ENCODE results near the gene NDUFS3.

Gene NDUFS3

DNA sequence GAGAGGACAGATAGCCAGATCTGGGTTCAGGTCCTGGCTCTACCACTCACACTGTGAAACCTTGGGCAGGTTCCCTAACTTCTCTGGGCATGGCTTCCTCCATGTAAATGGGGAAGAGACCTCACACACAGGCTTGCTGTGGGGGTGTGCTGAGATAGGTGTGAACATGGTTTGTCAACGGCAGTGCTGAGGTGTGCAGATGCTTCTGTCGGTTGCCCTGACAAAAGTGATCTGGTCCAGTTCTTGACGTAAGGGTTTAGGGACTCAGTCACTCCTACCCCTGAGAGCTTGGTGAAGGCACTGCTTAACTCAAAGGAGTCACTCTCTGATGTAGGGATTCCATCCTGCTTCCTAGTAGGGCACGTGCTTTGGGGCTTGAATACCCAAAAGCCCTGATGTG, 13.4 kb downstream of the NDUFS3 start:
- no peak for DNase-seq

DNA sequence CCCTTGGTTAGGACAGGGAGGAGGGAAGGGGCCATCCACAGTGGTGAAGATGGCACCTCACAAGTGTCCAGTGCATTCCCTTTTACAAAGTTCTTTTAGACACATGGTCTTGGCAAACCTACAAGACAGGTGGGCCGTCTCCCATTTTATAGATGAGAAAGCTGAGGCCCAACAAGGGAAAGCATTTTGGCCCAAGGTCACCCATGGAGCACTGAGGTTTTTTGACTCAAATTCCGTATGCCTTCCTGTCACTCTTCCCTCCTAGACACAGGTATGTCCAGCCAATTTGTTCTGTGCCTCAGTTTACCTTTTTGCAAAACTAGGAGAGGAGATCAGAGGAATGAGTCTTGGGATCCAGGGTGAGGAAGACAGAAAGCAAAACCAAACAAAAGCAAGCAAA, 14.1 kb downstream of the NDUFS3 start:
- DNase-seq = no peak

DNA sequence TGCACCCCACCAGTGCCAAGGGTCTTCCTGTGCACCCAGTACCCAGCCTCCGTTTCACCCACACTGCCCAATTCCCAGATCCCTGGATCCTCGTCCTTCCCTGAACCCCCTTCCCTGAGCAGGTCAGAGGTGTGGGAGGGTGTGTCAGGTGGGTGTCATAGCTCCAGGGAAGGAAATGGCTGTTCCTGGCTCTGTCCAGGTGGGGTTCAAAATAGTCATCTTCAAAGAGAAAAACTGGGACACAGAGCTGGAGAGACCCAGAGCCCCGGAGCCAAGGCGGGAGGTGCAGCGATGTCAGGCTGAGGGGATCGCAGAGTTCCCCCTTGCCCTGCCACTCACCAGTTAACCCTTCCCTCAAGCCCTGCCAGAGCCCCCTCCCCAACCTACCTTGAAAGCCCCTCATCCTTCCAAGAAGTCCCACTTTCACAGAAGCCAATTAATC, 14.6 kb downstream of the NDUFS3 start:
- DNase-seq = peak; percentile 12

DNA sequence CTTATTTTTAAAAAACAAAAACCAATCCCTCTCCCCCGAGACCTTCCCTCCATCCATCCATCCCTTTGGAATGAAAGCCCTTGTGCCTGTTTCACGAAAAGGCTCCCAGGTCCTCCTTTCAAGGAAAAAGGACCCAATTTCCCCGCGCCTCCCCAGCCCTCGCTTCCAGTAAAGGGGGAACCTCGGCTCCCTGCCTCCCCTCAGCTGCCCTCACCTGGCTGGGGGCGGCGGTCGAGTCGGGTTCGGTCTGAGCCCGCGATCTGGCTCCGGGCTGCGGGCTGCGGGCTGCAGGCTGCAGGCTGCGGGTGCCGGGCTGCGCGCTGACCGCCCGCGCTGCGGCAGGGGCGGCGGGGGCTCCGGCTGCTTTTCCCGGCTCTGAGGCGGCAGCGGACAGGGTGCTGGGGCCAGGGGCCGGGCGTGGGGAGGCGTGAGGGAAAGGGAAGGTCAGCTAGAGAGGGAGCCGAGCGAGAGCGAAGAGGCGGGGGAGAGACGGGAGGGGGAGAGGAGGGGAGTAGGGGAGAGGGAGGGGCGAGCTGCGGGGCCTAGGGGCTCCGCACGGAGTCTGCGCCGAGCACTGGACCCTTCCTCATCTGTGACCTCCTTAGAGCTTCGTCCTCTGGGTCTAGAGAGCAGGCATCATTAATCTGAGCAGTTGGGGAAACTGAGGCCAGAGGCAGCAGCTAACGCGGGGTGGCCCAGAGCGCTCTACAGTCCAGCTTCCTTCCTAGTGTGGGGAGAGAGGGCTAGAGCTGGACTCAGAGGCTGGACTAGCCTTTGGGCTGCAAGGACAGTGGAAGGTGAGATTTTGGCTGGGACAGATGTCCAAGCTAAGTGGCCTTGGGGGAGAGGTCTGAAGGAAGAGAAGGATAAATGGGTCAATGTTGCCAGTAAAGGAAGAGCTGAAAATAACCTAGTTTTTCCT, 15.3 kb downstream of the NDUFS3 start, which contains the start of gene C1QTNF4:
Gene C1QTNF4, minus strand, starts transcription at position 478 of the 922 bp plus-strand sequence. CDS start 3,601 bp downstream, outside the sequence.
- peak; percentile 12 for DNase-seq

DNA sequence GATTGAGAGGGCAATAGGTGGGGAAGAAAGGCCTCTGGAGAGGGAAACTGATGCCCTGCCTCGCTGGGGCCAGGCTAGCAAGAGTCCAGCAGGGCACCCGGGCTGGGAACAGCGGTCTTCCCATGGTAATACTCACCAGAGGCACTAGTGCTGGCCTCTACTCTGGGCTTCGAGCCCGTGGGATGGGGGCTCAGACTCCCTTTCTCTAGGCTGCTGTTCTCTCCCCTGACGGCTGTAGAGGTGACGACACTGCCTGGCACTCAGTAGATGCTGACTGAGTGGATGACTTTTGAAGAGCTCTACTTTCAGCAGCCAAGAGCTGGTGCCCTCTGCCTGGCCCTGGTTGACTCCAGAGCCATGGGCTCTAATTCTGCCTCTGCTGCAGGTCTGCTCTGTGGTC, 16.2 kb downstream of the NDUFS3 start:
- DNase-seq = peak; percentile 41

DNA sequence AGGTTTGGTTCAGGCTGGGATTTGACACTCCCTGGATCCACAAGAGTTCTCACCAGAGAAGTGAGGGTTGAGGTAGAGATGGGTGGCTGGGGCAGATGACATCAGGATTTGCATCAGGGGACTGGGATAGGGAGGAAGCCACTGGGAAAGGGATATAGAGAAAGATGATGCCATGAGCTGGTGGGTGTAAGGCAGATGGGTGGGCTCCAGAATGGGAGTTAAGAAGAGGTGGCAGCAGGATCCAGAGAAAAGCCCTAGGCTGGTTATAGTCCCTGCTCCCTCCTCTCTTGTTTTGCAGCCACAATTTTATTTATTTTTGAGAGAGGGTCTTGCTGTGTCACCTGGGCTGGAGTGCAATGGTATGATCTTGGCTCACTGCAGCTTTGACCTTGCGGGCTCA, 17.1 kb downstream of the NDUFS3 start:
- no peak for DNase-seq

DNA sequence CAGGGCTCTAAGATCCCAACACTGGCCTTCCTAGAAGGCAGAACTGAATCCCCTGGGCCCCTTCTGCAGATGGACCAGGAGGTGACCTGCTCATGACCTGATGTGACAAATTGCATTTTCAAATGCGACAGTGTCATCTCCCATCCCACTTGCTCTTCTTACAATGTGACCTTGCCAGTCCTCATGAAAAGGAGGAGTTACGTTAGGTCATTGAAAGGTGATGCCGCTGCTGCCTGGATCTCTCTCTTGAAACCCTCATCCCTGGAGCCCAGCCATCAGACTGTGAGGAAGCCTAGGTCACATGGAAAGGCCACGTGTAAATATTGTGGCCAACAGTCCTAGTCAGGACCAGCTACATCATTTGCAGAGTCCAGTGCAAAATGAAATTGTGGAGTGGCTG, 21.0 kb downstream of the NDUFS3 start:
- no peak for DNase-seq

DNA sequence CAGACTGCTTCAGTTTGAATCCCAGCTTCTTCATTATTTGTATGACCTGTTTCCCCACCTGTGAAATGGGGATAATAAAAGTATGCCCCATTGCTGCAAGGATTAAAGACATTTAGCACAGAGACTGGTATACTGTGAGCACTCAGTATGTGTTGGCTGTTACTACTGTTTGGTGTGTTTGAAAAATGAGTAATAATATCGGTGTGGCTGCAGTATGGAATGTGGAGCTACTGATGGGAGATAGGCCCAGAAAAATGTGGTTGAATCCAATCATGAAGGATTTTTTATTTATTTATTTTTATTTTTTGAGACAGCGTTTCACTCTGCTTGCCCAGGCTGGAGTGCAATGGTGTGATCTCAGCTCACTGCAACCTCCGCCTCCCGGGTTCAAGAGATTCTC, 24.4 kb downstream of the NDUFS3 start:
- DNase-seq = no peak

DNA sequence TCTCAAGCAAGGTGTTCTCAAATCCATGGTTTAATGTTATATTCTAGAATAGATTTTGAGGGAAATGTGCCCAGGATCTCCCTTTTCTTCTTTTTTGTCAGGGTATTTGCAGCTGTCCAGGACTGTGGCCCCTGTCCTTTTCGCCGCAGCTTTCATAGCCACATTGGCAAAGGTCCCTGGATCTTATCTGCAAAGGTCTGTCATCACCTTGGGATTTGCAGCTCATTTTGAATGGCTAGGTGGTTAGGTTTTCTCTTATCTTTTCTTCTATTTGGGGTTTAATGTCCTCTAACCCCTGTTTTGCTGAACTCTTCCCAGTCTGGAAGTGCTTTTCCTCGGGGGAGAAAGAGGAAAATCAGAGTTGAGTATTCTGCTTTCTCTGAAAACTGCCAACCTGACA, 27.0 kb downstream of the NDUFS3 start:
- DNase-seq = no peak

DNA sequence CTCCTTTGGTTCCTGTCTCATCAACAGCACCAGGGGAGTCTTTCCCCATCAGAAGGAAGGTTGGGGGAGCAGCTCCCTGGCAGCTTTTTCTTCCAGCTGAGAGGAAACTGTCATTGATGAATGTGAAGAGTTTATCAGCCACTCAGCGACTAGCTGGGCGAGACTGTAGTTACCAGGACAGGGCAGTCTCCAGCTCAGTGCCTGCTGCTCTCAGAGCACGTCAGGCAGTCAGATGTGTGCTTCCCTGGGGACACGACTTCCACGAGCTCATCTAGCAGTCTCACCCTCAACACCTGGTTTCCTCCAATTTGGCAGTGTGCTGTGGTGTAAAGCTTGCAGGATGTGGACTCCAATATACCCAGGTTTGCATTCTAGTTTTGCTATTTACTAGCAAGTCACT, 27.9 kb downstream of the NDUFS3 start:
- DNase-seq = no peak

DNA sequence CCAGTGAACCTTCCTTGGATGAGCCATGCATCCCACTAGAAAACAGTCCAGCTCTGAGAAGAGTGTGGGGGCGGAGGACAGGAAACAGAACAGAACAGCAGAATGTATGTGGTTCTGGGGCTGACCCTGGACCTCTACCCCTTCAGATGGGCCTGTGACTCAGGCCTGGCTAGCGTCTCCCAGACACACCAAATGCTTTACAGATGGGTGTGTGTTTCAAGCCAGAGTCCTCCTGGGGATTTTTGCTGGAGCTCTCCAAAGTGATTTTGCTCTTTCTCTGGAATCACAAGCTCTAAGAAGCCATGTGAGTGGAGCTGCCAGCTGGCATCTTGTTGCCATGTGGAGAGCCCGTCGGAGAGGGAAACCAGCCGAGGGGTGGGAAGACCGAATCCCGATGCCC, 28.5 kb downstream of the NDUFS3 start:
- no peak for DNase-seq

DNA sequence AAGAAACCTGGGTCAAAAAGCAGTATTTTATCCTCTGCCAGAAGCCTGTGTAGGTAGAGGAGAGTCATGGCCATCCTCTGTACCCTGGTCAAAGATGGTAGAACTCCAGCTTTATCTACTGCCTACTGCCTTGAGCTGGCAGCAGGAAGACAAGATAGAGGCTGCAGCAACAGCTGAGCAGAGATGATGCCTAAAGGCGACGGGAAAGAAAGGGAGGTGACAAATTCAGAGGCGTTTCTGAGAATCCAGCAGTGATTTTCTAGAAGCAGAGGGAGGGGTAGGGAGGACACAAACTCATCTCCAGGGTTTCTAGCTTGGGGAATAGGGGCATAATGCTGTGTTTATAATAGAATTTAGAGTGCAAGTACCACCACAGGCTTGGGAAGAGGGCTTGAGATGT, 30.8 kb downstream of the NDUFS3 start:
- no peak for DNase-seq

DNA sequence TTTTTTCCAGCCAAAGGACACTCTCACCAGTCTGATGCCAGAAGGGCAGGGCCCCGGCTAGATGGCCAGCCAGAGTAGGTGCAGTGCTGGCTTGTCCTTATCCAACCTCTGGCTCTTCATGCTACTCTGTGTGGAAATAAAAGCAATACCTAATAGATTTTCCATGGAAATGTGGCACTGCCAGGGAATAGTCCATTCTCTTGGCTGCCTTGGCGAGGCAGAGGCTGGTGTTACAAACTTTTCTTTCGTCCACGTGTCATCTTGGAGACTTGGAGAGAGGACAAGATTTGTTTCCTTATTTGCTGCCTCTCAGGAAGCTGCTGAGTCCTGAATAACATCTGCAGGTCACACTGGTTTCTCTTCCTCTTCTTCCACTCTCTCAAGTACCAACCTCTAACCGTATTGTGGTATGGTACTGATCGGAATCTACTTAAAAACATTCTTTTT, 32.5 kb downstream of the NDUFS3 start:
- no peak for DNase-seq

DNA sequence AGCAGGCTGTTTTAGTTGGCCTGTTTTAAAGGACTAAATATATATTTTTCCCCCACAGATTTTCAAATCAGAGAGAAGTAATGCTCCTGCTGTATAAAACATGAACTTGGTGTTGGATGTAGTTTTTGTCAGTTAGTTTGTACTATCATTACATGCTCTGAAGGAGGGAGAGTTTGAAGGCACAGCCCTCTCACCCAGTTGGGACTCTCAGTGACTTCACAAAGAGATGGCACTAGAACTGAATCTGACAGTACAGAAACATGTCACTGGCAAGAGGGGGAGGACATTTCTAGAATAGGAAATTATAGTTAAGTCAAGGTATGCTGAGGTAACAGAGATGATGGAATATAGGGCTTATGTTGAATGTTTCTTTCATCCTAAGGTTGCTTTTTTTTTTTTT, 36.4 kb downstream of the NDUFS3 start:
- no peak for DNase-seq

DNA sequence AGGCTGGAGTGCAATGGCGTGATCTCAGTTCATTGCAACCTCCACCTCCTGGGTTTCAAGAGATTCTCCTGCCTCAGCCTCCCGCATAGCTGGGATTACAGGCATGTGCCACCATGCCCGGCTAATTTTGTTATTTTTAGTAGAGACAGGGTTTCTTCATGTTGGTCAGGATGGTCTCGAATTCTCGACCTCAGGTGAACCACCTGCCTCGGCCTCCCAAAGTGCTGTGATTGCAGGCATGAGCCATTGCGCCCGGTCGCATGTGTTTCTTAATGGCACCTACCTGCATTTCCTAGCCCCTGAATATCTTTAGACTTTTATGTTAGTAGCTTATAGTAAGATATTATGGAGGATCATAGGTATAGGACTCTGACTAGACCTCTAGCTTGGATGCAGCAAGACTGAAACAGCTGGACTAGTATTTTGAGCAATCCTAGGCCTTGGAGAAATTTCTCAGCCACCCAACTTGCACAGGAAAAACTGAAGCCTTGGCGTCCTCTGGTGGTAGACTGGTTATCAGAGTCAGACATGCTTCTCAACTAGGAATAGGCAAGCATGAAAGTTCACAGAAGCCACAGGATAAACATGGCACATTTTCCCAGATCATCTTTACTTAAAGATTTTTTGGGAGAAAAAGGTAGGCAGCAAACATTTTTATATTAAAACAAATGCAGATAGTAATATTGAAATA, 38.0 kb downstream of the NDUFS3 start:
- peak; percentile 68 for DNase-seq

DNA sequence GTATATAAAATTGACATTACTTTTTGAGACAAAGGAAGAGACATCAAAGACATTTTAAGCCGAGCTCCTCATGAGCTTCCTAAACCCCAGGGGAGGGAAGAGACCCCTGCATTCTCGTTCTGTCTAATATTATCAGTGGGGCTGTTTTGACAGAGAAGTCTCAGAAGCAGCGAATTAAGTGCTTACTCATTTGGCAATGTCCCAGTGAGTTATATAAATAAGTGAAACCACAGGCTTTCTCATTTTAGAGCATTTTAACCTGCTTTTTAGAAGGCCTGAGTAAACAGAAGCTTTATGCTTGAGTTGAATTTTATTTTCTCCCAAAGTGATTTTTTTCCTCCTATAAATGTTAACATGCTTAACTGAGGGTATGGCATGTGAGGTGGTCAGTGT, 38.5 kb downstream of the NDUFS3 start:
- peak; percentile 74 for DNase-seq

DNA sequence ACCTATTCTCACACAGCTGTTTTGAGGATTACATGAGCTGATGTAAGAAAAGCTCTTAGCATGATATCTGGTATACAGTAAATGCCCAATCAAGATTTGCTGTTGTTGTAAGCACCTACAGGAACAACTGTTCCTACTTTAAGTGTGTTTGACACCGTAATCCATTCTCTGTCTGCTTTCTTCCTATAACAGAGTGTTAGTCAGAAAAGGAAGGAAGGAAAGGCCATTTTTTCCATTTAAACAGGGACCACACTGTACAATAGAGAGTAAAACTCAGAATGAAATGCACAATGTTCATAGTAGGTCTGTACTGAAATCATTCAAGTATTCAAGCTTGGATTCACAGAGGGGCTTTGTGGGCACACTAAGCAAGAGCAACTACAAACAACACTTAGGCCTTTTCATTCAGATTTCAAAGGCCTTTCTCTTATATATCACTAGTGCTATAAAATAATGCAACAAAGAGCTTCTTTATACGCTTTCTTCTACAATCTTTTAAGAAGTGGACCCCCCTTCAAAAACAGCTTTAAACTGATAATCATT, 42.0 kb downstream of the NDUFS3 start:
- no peak for DNase-seq

DNA sequence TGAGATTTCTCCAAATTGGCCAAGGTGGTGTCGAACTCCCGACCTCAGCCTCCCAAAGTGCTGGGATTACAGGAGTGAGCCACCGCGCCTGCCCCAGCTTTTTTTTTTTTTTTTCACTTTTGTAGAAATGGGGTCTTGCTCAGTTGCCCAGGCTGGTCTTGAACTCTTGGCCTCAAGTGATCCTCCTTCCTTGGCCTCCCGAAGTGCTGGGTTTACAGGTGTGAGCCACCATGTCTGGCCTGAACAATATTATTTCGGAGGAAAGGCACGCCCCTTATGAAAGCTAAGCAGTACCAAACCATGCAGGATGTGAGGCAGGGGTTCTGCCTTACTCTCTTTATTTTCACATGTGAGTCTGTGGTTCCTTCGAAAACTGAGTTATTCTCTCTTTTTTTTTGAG, 47.4 kb downstream of the NDUFS3 start:
- no peak for DNase-seq

DNA sequence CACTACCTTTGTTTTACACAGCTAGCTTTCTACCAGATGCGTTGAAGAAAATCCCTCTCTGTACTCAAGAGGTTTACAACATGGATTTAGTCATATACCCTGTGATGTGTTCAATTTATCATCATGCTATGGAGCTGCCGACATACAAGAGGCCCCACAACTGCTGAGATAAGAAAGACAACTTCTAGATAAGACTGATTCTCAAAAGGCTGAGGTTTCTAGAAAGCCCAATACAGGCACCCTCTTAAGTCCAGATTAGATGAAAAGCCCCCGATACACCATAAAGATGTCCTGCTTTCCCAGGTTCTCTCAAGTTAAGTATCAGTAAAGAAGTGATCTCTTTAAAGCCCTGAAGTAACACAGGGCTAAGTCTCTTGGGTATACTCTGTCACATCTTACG, 49.2 kb downstream of the NDUFS3 start:
- no peak for DNase-seq

DNA sequence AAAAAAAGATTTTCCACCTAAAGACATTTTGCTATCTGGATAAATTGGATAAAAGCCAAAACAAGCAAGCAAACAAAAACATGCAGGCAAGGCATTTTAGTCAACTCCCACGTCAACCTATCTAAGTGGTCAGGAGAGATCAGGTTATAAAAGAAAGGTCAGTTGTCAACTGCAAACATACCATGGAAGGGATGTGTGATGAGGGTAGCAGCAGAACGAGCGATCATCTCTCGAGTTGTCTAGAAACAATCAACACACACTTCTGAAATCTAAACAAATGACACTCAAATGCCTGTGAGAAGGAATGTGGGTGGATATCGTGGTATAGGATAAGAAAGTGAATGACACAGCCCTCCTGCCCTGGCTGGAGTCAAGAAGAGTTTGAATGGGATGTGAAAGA, 52.6 kb downstream of the NDUFS3 start:
- no peak for DNase-seq

All from DMS79 treated with DMSO at 0.1 percent for 48 hours (cell line).